Measurements from ENCODE around the gene SERPINA5.

GRCh38 chr14:94622653-94623421 is 41.6 kb downstream of the SERPINA5 start:
- no peak for TF ChIP-seq SRF (IDR thresholded peaks at IDR 0.05; ENCODE audit: low read depth in 2 of 2, low read length in 2 of 2)
- no peak for TF ChIP-seq WRNIP1 (IDR thresholded peaks at IDR 0.05; ENCODE audit: borderline replicate concordance, low read depth, low read length)
- TF ChIP-seq SMC3 (IDR thresholded peaks at IDR 0.05; ENCODE audit: borderline replicate concordance, low read length), result no peak
